H9 (cell line): Measurements from ENCODE around the gene SLC22A17. TPM values are rescaled to one million over a fixed set of nuclear protein-coding genes. Genes with fewer than 3 reads are reported as not detected.
A peak's percentile ranks its signal among the peaks of the same experiment; 100 is the strongest.

ENCODE experiments used
- DNase-seq: peaks from one replicate; pipeline ENCODE4 v3.0.0-alpha.2; 2017
- H2AFZ ChIP-seq: one replicate; pipeline ENCODE4 v1.6.1; 2013; ENCODE audit warnings: mild to moderate bottlenecking, low read length, control low read depth, moderate library complexity
- H2AK5ac ChIP-seq: 2 replicates; pipeline ENCODE4 v1.6.1; 2013; ENCODE audit warnings: low read length, control low read depth, mixed read lengths; ENCODE audit not compliant: insufficient read length
- H2BK120ac ChIP-seq: one replicate; pipeline ENCODE4 v1.6.1; 2013; ENCODE audit warnings: low read depth, mild to moderate bottlenecking, low read length, control low read depth, inconsistent platforms; ENCODE audit not compliant: poor library complexity, severe bottlenecking
- H2BK12ac ChIP-seq: 2 replicates; pipeline ENCODE4 v1.6.1; 2013; ENCODE audit warnings: low read length, control low read depth, mixed read lengths, low read depth; ENCODE audit not compliant: insufficient read length
- H2BK15ac ChIP-seq: 2 replicates; pipeline ENCODE4 v1.6.1; 2013; ENCODE audit warnings: low read depth, low read length, control low read depth
- H2BK20ac ChIP-seq: one replicate; pipeline ENCODE4 v1.6.1; 2013; ENCODE audit warnings: low read depth, mild to moderate bottlenecking, low read length, control low read depth, inconsistent platforms; ENCODE audit not compliant: poor library complexity, severe bottlenecking
- H2BK5ac ChIP-seq: 2 replicates; pipeline ENCODE4 v1.6.1; 2013; ENCODE audit warnings: low read length, control low read depth, mixed read lengths; ENCODE audit not compliant: insufficient read length
- H3K14ac ChIP-seq: 2 replicates; pipeline ENCODE4 v1.6.1; 2013; ENCODE audit warnings: low read length, control low read depth; ENCODE audit not compliant: insufficient read depth
- H3K18ac ChIP-seq: 2 replicates; pipeline ENCODE4 v1.6.1; 2013; ENCODE audit warnings: low read depth, mild to moderate bottlenecking, mixed read lengths, low read length, control low read depth; ENCODE audit not compliant: insufficient read length
- H3K23ac ChIP-seq: 2 replicates; pipeline ENCODE4 v1.6.1; 2013; ENCODE audit warnings: low read length, control low read depth, mixed read lengths, low read depth; ENCODE audit not compliant: insufficient read length
- H3K23me2 ChIP-seq: 2 replicates; pipeline ENCODE4 v1.6.1; 2013; ENCODE audit warnings: low read depth, mild to moderate bottlenecking, mixed read lengths, low read length, control low read depth; ENCODE audit not compliant: insufficient read length, poor library complexity, severe bottlenecking
- H3K27ac ChIP-seq: 2 replicates; pipeline ENCODE4 v1.5.1; 2013; ENCODE audit warnings: low read length, control low read depth, mixed read lengths, low read depth; ENCODE audit not compliant: insufficient read length
- H3K27me3 ChIP-seq: 2 replicates; pipeline ENCODE4 v1.6.1; 2013; ENCODE audit warnings: low read length, control low read depth, inconsistent platforms; ENCODE audit not compliant: insufficient read depth
- H3K4ac ChIP-seq: 2 replicates; pipeline ENCODE4 v1.6.1; 2013; ENCODE audit warnings: low read depth, mild to moderate bottlenecking, control low read depth, inconsistent platforms, low read length, moderate library complexity
- H3K4me1 ChIP-seq: 2 replicates; pipeline ENCODE4 v1.6.1; 2013; ENCODE audit warnings: low read length, control low read depth, inconsistent platforms; ENCODE audit not compliant: insufficient read depth
- H3K4me2 ChIP-seq: 2 replicates; pipeline ENCODE4 v1.6.1; 2013; ENCODE audit warnings: low read length, control low read depth, mixed read lengths; ENCODE audit not compliant: insufficient read length, insufficient read depth
- H3K56ac ChIP-seq: 2 replicates; pipeline ENCODE4 v1.6.1; 2013; ENCODE audit warnings: low read depth, mild to moderate bottlenecking, mixed read lengths, low read length, control low read depth; ENCODE audit not compliant: insufficient read length
- H3K79me1 ChIP-seq: 2 replicates; pipeline ENCODE4 v1.6.1; 2013; ENCODE audit warnings: low read depth, mild to moderate bottlenecking, moderate library complexity, low read length, control low read depth, inconsistent platforms; ENCODE audit not compliant: insufficient read depth, poor library complexity, severe bottlenecking
- H3K79me2 ChIP-seq: 2 replicates; pipeline ENCODE4 v1.6.1; 2013; ENCODE audit warnings: low read length, control low read depth, inconsistent platforms; ENCODE audit not compliant: insufficient read depth
- H3K9ac ChIP-seq: 2 replicates; pipeline ENCODE4 v1.6.1; 2013; ENCODE audit warnings: low read length, control low read depth, mixed read lengths; ENCODE audit not compliant: insufficient read length; ENCODE audit errors: extremely low read depth
- H3K9me3 ChIP-seq: one replicate; pipeline ENCODE4 v1.6.1; 2013; ENCODE audit warnings: low read depth, low read length, inconsistent platforms; ENCODE audit not compliant: control insufficient read depth
- H3T11ph ChIP-seq: one replicate; pipeline ENCODE4 v1.6.1; 2013; ENCODE audit warnings: mild to moderate bottlenecking, low read length, control low read depth, inconsistent platforms
- H4K20me1 ChIP-seq: one replicate; pipeline ENCODE4 v1.6.1; 2013; ENCODE audit not compliant: control insufficient read depth, insufficient read length, insufficient read depth
- H4K5ac ChIP-seq: 2 replicates; pipeline ENCODE4 v1.6.1; 2013; ENCODE audit warnings: low read depth, mild to moderate bottlenecking, mixed read lengths, low read length, control low read depth; ENCODE audit not compliant: insufficient read length
- H4K8ac ChIP-seq: replicated peaks from 2 replicates; pipeline ENCODE4 v1.6.1; 2013; ENCODE audit warnings: low read length, control low read depth, mixed read lengths, low read depth; ENCODE audit not compliant: insufficient read length
- H4K91ac ChIP-seq: 2 replicates; pipeline ENCODE4 v1.6.1; 2013; ENCODE audit warnings: low read depth, mild to moderate bottlenecking, moderate library complexity, mixed read lengths, low read length, control low read depth; ENCODE audit not compliant: insufficient read length
- H3K27ac Mint-ChIP-seq, 3 experiments: 2 replicates in 2 of 3; 3 replicates in 1 of 3; pipeline ENCODE4 v1.8.0; 2020 to 2021; ENCODE audit warnings: mixed read lengths in 3 of 3, mild to moderate bottlenecking in 1 of 3, moderate library complexity in 1 of 3
- H3K27me3 Mint-ChIP-seq: 2 replicates; pipeline ENCODE4 v1.8.0; 2021; ENCODE audit warnings: low read depth, mild to moderate bottlenecking, moderate library complexity, mixed read lengths
- H3K36me3 Mint-ChIP-seq, 3 experiments: 2 replicates in 2 of 3; 3 replicates in 1 of 3; pipeline ENCODE4 v1.8.0; 2020 to 2021; ENCODE audit warnings: low read depth in 3 of 3, mixed read lengths in 3 of 3; ENCODE audit not compliant: insufficient read depth in 1 of 3
- H3K4me1 Mint-ChIP-seq, 2 experiments: 2 replicates each; pipeline ENCODE4 v1.8.0; 2020; ENCODE audit warnings: mixed read lengths in 2 of 2
- H3K4me3 Mint-ChIP-seq, 2 experiments: 2 replicates in 1 of 2; 3 replicates in 1 of 2; pipeline ENCODE4 v1.8.0; 2020 to 2021; ENCODE audit warnings: mild to moderate bottlenecking in 2 of 2, mixed read lengths in 2 of 2, moderate library complexity in 1 of 2
- H3K9me3 Mint-ChIP-seq, 2 experiments: 2 replicates in 1 of 2; 3 replicates in 1 of 2; pipeline ENCODE4 v1.8.0; 2020; ENCODE audit warnings: mild to moderate bottlenecking in 2 of 2, mixed read lengths in 2 of 2, moderate library complexity in 1 of 2
- WGBS: extraction: QIAGEN DNeasy Blood & Tissue Kit; methylation state at CpG from one replicate; pipeline ENCODE4 v1.1.7; 2013; ENCODE audit warnings: missing lambda C conversion rate, low lambda C conversion rate, mixed read lengths; ENCODE audit not compliant: insufficient read length; ENCODE audit errors: extremely low coverage; 5-methylcytosine and 5-hydroxymethylcytosine counted together
- total RNA-seq: library from RNA; stranded (reverse); gene quantifications from 2 replicates; pipeline ENCODE4 v1.2.1, GENCODE V29; 2021
- TF ChIP-seq, protein P1 (sequence below): fragments of 200-600 bp; sonication (generic); conservative IDR thresholded peaks from 3 replicates; pipeline ENCODE4 v1.8.0; 2021; ENCODE audit warnings: antibody characterized with exemption, mild to moderate bottlenecking

Gene SLC22A17
- total RNA-seq, 1 experiment from 2014 or later: 33.0 TPM

DNA sequence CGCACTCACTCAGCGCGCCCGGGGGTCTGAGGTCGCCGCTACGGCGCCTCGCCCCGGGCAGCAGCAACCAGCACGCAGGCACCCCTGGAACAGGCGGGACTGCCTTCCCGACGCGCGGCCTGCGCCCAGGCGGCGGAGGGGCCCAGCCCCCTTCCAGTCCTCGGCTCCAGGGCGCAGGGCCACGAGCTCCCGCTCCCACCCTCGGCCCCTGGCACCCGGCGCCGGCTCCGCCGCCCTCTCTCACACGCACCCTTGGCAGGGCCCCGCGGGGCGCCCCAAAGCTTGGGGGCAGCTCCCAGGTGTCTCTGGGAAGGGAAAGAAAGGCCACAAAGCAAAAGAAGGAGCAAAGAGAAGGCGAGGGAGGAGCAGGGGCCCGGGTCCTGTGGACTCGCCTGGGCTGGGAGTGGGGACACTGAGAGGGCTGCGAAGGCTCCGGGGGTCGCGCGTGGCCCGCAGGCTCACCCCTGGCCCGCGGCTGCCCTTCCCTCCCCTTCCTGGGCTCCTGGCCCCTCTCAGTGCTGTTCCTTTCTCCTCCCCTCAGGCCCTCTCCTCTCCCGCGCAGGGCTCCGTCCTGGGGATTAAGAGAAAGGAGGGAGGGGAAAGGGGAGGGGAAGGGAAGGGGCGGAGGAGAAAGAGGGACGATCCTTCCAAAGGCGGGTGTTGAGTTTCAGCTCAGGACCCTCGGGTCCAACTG is 13.2 kb upstream of the SLC22A17 start:
- TF ChIP-seq, protein P1, sequence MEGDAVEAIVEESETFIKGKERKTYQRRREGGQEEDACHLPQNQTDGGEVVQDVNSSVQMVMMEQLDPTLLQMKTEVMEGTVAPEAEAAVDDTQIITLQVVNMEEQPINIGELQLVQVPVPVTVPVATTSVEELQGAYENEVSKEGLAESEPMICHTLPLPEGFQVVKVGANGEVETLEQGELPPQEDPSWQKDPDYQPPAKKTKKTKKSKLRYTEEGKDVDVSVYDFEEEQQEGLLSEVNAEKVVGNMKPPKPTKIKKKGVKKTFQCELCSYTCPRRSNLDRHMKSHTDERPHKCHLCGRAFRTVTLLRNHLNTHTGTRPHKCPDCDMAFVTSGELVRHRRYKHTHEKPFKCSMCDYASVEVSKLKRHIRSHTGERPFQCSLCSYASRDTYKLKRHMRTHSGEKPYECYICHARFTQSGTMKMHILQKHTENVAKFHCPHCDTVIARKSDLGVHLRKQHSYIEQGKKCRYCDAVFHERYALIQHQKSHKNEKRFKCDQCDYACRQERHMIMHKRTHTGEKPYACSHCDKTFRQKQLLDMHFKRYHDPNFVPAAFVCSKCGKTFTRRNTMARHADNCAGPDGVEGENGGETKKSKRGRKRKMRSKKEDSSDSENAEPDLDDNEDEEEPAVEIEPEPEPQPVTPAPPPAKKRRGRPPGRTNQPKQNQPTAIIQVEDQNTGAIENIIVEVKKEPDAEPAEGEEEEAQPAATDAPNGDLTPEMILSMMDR: no peak
- Histone ChIP-seq H2BK20ac (no peak overlapping the region), H4K5ac (no peak overlapping the region), H4K91ac (no peak overlapping the region), H3K23me2 (peaks cover 23% of the 10 kb centered on the region), H3K14ac (peak overlapping the region; percentile 95), H3K27me3 (no peaks in the 10 kb centered on the region; the same call in 1 of the 2 replicates), H3K9ac (peak overlapping the region; percentile 18), H2AFZ (no peak overlapping the region), H3K27ac (no peak overlapping the region), H3K4me2 (peak overlapping the region; percentile 56), H4K8ac (no peak overlapping the region), H4K20me1 (no peaks in the 10 kb centered on the region), H3K18ac (peak overlapping the region; percentile 60), H3K79me2 (no peaks in the 10 kb centered on the region), H3K56ac (no peak overlapping the region), H2BK12ac (no peak overlapping the region), H3K9me3 (no peaks in the 10 kb centered on the region), H3K79me1 (no peaks in the 10 kb centered on the region), H2BK5ac (no peak overlapping the region), H3T11ph (no peak overlapping the region), H3K4me1 (peaks cover 4% of the 10 kb centered on the region; the same call in 1 of the 2 replicates), H2BK15ac (no peak overlapping the region), H2AK5ac (no peak overlapping the region), H2BK120ac (no peak overlapping the region), H3K23ac (no peak overlapping the region), H3K4ac (no peak overlapping the region)
- H3K27ac Mint-ChIP-seq: peak overlapping the region in 1 of 3 experiments; percentile 89; a peak in 2 of 7 replicates
- peak overlapping the region; percentile 69 to 83 for H3K4me3 Mint-ChIP-seq
- H3K36me3 Mint-ChIP-seq: peaks cover 9 to 24% (median 14%) of the 10 kb centered on the region in 3 experiments
- no peak for DNase-seq
- H3K9me3 Mint-ChIP-seq: peaks cover 0 to 2% of the 10 kb centered on the region in 2 experiments; a peak in 1 of 5 replicates
- peaks cover 31 to 37% of the 10 kb centered on the region in 2 experiments for H3K4me1 Mint-ChIP-seq
- H3K27me3 Mint-ChIP-seq: peaks cover 38% of the 10 kb centered on the region
- no CpG with 5 or more reads among the region's 51 CpGs for WGBS
